ENCODE data around the gene TBCK.

Gene TBCK

GRCh38 chr4:106208481-106209460, 107.2 kb downstream of the TBCK start:
- Histone ChIP-seq H3K9me3 (replicated peaks; ENCODE audit: low read length) (no peaks in the 10 kb centered on the region), H3K27me3 (ENCODE audit: control insufficient read depth, insufficient read depth, low read length) (no peaks in the 10 kb centered on the region), H3K36me3 (ENCODE audit: insufficient read depth, low read length) (peaks cover 7% of the 10 kb centered on the region), H3K4me1 (ENCODE audit: control insufficient read depth, insufficient read depth, low read length) (no peaks in the 10 kb centered on the region), H3K4me3 (ENCODE audit: low read length) (no peak overlapping the region), H3K4me2 (ENCODE audit: low read length) (no peak overlapping the region), H3K9ac (ENCODE audit: low read depth, low read length) (no peak overlapping the region)

GRCh38 chr4:106201373-106201772, 114.6 kb downstream of the TBCK start:
- Histone ChIP-seq H3K4me3 (ENCODE audit: low read length) (no peak overlapping the region), H3K36me3 (ENCODE audit: insufficient read depth, low read length) (no peaks in the 10 kb centered on the region), H3K9me3 (replicated peaks; ENCODE audit: low read length) (no peaks in the 10 kb centered on the region), H3K4me2 (ENCODE audit: low read length) (no peak overlapping the region), H3K27me3 (ENCODE audit: control insufficient read depth, insufficient read depth, low read length) (no peaks in the 10 kb centered on the region), H3K4me1 (ENCODE audit: control insufficient read depth, insufficient read depth, low read length) (no peaks in the 10 kb centered on the region), H3K9ac (ENCODE audit: low read depth, low read length) (no peak overlapping the region)

DNA sequence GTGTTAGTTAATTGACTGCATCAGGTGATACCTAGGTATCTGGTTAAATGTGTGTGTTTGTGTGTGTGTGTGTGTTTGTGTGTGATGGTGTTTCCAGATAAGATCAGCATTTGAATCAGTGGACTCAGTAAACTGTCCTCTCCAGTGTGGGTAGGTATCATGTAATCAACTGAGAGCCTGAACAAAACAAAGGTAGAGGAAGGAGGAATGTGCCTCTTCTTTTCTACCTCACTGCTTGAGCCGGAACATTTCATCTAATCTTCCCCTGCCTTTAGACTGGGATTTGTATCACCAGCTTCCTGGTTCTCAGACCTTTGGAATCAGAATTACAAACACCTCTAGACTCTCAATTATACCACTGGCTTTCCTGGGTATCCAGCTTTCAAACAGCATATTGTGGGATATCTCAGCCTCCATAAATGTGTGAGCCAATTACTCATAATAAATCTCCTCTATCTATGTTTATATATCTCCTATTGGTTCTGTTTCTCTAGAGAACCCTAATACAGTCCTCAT, 120.5 kb downstream of the TBCK start:
- no peaks in the 10 kb centered on the region for H3K4me1 ChIP-seq (ENCODE audit: control insufficient read depth, insufficient read depth, low read length)
- no peak overlapping the region for H3K4me3 ChIP-seq (ENCODE audit: low read length)
- no peaks in the 10 kb centered on the region for H3K27me3 ChIP-seq (ENCODE audit: control insufficient read depth, insufficient read depth, low read length)
- H3K9me3 ChIP-seq (replicated peaks; ENCODE audit: low read length), result no peaks in the 10 kb centered on the region
- H3K36me3 ChIP-seq (ENCODE audit: insufficient read depth, low read length), result peaks cover 3% of the 10 kb centered on the region
- no peak overlapping the region for H3K9ac ChIP-seq (ENCODE audit: low read depth, low read length)
- no peak overlapping the region for H3K4me2 ChIP-seq (ENCODE audit: low read length)

GRCh38 chr4:106194801-106195200, 121.2 kb downstream of the TBCK start:
- H3K4me1 ChIP-seq (ENCODE audit: control insufficient read depth, insufficient read depth, low read length), result no peaks in the 10 kb centered on the region
- H3K9me3 ChIP-seq (replicated peaks; ENCODE audit: low read length), result no peaks in the 10 kb centered on the region
- no peak overlapping the region for H3K9ac ChIP-seq (ENCODE audit: low read depth, low read length)
- H3K4me2 ChIP-seq (ENCODE audit: low read length), result no peak overlapping the region
- no peak overlapping the region for H3K4me3 ChIP-seq (ENCODE audit: low read length)
- peaks cover 3% of the 10 kb centered on the region for H3K36me3 ChIP-seq (ENCODE audit: insufficient read depth, low read length)
- no peaks in the 10 kb centered on the region for H3K27me3 ChIP-seq (ENCODE audit: control insufficient read depth, insufficient read depth, low read length)

DNA sequence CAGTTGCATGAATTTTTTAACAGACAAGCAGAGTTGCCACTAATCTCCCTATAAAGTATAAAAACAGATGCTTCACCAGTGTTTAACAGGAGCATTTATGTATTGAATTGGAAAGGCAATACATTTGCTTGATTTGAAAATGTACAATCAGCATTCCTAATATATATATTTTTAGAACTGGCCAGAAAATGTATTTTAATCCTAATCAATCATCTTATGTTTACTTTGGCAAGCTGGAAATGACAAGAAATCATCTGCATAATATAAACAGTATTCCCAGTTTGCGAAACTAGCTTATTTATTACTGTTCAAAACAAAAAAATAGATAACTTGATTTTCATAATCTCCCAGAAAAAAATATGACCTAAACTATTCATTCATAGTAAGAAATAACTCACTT, 123.9 kb downstream of the TBCK start:
- Histone ChIP-seq H3K9ac (ENCODE audit: low read depth, low read length) (no peak overlapping the region), H3K36me3 (ENCODE audit: insufficient read depth, low read length) (peaks cover 3% of the 10 kb centered on the region), H3K9me3 (replicated peaks; ENCODE audit: low read length) (no peaks in the 10 kb centered on the region), H3K4me2 (ENCODE audit: low read length) (no peak overlapping the region), H3K27me3 (ENCODE audit: control insufficient read depth, insufficient read depth, low read length) (no peaks in the 10 kb centered on the region), H3K4me3 (ENCODE audit: low read length) (no peak overlapping the region), H3K4me1 (ENCODE audit: control insufficient read depth, insufficient read depth, low read length) (no peaks in the 10 kb centered on the region)

DNA sequence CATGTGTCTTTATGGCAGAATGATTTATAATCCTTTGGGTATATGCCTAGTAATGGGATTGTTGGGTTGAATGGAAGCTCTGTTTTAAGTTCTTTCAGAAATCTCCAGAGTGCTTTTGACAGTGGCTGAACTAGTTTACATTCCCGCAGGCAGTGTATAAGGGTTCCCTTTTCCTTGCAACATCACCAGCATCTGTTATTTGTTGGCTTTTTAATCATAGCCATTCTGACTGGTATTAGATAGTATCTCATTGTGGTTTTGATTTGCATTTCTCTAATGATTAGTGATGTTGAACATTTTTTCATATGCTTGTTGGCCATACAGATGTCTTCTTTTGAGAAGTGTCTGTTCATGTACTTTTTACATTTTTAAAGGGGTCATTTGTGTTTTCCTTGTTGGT, 129.8 kb downstream of the TBCK start:
- Histone ChIP-seq H3K9me3 (replicated peaks; ENCODE audit: low read length) (no peaks in the 10 kb centered on the region), H3K4me2 (ENCODE audit: low read length) (no peak overlapping the region), H3K4me1 (ENCODE audit: control insufficient read depth, insufficient read depth, low read length) (no peaks in the 10 kb centered on the region), H3K4me3 (ENCODE audit: low read length) (no peak overlapping the region), H3K27me3 (ENCODE audit: control insufficient read depth, insufficient read depth, low read length) (no peaks in the 10 kb centered on the region), H3K36me3 (ENCODE audit: insufficient read depth, low read length) (peaks cover 5% of the 10 kb centered on the region), H3K9ac (ENCODE audit: low read depth, low read length) (no peak overlapping the region)

- Histone ChIP-seq H3K4me1 (ENCODE audit: control insufficient read depth, insufficient read depth, low read length) (no peaks in the 10 kb centered on the region), H3K4me2 (ENCODE audit: low read length) (no peak overlapping the region), H3K9me3 (replicated peaks; ENCODE audit: low read length) (no peaks in the 10 kb centered on the region), H3K4me3 (ENCODE audit: low read length) (no peak overlapping the region), H3K27me3 (ENCODE audit: control insufficient read depth, insufficient read depth, low read length) (no peaks in the 10 kb centered on the region), H3K9ac (ENCODE audit: low read depth, low read length) (no peak overlapping the region), H3K36me3 (ENCODE audit: insufficient read depth, low read length) (peaks cover 5% of the 10 kb centered on the region)
Measured at GRCh38 chr4:106183551-106183950, 132.5 kb downstream of the TBCK start.

DNA sequence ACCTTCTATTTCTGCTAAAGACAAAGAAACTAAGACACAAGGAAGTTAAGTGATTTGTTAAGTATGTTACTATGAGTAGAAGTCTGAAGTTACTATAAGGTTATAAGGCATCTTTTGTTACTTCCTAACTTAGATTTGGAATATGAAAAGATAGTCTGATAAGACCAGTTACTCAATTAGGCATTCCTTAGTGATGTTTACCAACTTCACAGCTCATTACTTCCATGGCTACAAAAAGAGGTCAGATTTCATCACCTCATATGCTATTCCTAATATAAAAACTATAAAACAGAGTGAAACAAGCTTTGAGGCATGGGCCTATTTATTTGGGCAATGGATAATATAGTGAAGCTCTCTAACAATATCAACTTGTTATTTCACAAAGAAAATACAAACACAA, 143.1 kb downstream of the TBCK start:
- Histone ChIP-seq H3K9ac (ENCODE audit: low read depth, low read length) (no peak overlapping the region), H3K4me1 (ENCODE audit: control insufficient read depth, insufficient read depth, low read length) (no peaks in the 10 kb centered on the region), H3K27me3 (ENCODE audit: control insufficient read depth, insufficient read depth, low read length) (no peaks in the 10 kb centered on the region), H3K4me3 (ENCODE audit: low read length) (no peak overlapping the region), H3K36me3 (ENCODE audit: insufficient read depth, low read length) (no peaks in the 10 kb centered on the region), H3K4me2 (ENCODE audit: low read length) (no peak overlapping the region), H3K9me3 (replicated peaks; ENCODE audit: low read length) (no peaks in the 10 kb centered on the region)

DNA sequence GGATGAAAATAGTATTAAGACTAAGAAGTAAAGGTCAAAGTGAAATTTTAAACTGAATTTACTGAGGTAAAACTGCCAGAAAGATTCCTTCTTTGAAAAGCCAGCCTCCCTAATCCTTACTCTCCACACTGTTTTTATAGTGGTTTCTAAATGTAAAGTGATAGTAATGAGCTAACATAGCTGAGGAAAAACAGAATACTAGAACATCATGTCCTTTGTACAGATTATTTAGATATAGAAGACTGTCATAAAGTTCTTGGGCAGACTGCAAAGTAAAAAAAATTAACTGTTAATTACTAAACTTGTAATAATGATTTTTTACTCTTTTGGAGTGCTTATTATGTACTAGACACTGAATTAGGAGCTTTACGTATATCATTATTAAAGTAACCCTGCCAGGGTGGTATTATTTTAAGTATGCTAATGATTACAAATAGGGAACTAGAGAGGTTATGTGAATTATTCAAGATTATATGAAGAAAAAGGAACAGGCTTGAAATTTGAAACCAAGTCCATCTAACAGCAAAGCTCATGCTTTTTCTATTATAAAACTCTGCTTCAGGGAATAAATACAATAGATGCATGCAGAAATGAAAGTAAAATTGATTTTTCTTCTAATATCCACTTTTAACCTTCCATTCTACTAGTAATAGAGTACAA, 150.5 kb downstream of the TBCK start:
- H3K27me3 ChIP-seq (ENCODE audit: control insufficient read depth, insufficient read depth, low read length), result no peaks in the 10 kb centered on the region

GRCh38 chr4:106162278-106162677, 153.7 kb downstream of the TBCK start:
- Histone ChIP-seq H3K36me3 (ENCODE audit: insufficient read depth, low read length) (no peaks in the 10 kb centered on the region), H3K4me3 (ENCODE audit: low read length) (no peak overlapping the region), H3K4me1 (ENCODE audit: control insufficient read depth, insufficient read depth, low read length) (peaks cover 9% of the 10 kb centered on the region), H3K9ac (ENCODE audit: low read depth, low read length) (no peak overlapping the region), H3K27me3 (ENCODE audit: control insufficient read depth, insufficient read depth, low read length) (no peaks in the 10 kb centered on the region), H3K9me3 (replicated peaks; ENCODE audit: low read length) (no peaks in the 10 kb centered on the region), H3K4me2 (ENCODE audit: low read length) (no peak overlapping the region)

More for the DNA sequence above, 150.5 kb downstream of the TBCK start:
- H3K9ac ChIP-seq (ENCODE audit: low read depth, low read length), result peak overlapping the region; percentile 5
- H3K4me3 ChIP-seq (ENCODE audit: low read length), result no peak overlapping the region
- no peaks in the 10 kb centered on the region for H3K9me3 ChIP-seq (replicated peaks; ENCODE audit: low read length)
- peaks cover 9% of the 10 kb centered on the region for H3K4me1 ChIP-seq (ENCODE audit: control insufficient read depth, insufficient read depth, low read length)
- peak overlapping the region; percentile 10 for H3K4me2 ChIP-seq (ENCODE audit: low read length)
- no peaks in the 10 kb centered on the region for H3K36me3 ChIP-seq (ENCODE audit: insufficient read depth, low read length)

DNA sequence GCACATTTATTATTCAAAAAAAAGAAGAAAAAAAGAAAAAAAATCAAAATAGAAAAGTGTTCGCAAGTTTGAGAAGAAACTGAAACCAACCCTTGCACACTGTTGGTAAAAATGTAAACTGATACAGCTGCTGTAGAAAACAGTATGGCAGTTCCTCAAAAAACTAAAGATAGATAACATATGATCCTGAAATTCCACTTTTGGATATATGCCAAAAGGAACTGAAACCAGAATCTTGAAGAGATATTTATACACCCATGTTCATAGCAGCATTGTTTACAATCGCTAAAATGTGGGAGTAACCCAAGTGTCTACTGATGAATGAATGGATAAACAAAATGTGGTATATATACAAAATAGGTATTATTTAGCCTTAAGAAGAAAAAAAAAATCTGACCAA, 155.4 kb downstream of the TBCK start:
- no peaks in the 10 kb centered on the region for H3K9me3 ChIP-seq (replicated peaks; ENCODE audit: low read length)
- H3K36me3 ChIP-seq (ENCODE audit: insufficient read depth, low read length), result peaks cover 4% of the 10 kb centered on the region
- peaks cover 5% of the 10 kb centered on the region for H3K4me1 ChIP-seq (ENCODE audit: control insufficient read depth, insufficient read depth, low read length)
- H3K4me2 ChIP-seq (ENCODE audit: low read length), result no peak overlapping the region
- no peaks in the 10 kb centered on the region for H3K27me3 ChIP-seq (ENCODE audit: control insufficient read depth, insufficient read depth, low read length)
- no peak overlapping the region for H3K4me3 ChIP-seq (ENCODE audit: low read length)
- no peak overlapping the region for H3K9ac ChIP-seq (ENCODE audit: low read depth, low read length)
